HEK293 (cell line): ENCODE results near the gene NGF.

Experiments used
- KLF10 ChIP-seq: fragments of 450-650 bp; IDR thresholded peaks from 2 replicates; pipeline ENCODE4 v1.5.1; 2018; ENCODE audit warnings: missing biosample characterization, mild to moderate bottlenecking, missing genetic modification characterization
- OVOL3 ChIP-seq: fragments of 450-650 bp; formaldehyde crosslinking; IDR thresholded peaks from 2 replicates; pipeline ENCODE4 v1.5.1; 2016; ENCODE audit warnings: missing biosample characterization, missing genetic modification characterization
- TRIM28 ChIP-seq: IDR thresholded peaks from 2 replicates; pipeline ENCODE4 v1.6.1; 2011; ENCODE audit warnings: low read length, control low read depth, borderline replicate concordance
- ZBTB8A ChIP-seq: fragments of 450-650 bp; formaldehyde crosslinking; IDR thresholded peaks from 2 replicates; pipeline ENCODE4 v1.5.1; 2016; ENCODE audit warnings: missing biosample characterization, missing genetic modification characterization
- ZNF510 ChIP-seq: fragments of 450-650 bp; formaldehyde crosslinking; IDR thresholded peaks from 2 replicates; pipeline ENCODE4 v1.5.1; 2018; ENCODE audit warnings: mild to moderate bottlenecking, missing genetic modification characterization, missing biosample characterization; ENCODE audit not compliant: insufficient replicate concordance
- ZNF621 ChIP-seq: fragments of 450-650 bp; formaldehyde crosslinking; IDR thresholded peaks from 2 replicates; pipeline ENCODE4 v1.5.1; 2017; ENCODE audit warnings: missing biosample characterization, missing genetic modification characterization
- ZXDB ChIP-seq: fragments of 450-650 bp; formaldehyde crosslinking; IDR thresholded peaks from 2 replicates; pipeline ENCODE4 v1.5.1; 2016; ENCODE audit warnings: missing biosample characterization, missing genetic modification characterization
- TF ChIP-seq, protein P1 (sequence below): fragments of 450-650 bp; formaldehyde crosslinking; IDR thresholded peaks from 2 replicates; pipeline ENCODE4 v1.5.1; 2016; ENCODE audit warnings: missing biosample characterization, missing genetic modification characterization
- TF ChIP-seq, protein P2 (sequence below): fragments of 450-650 bp; formaldehyde crosslinking; IDR thresholded peaks from 2 replicates; pipeline ENCODE4 v1.5.1; 2016; ENCODE audit warnings: missing biosample characterization, missing genetic modification characterization
- TF ChIP-seq, protein P3 (sequence below): fragments of 450-650 bp; formaldehyde crosslinking; IDR thresholded peaks from 2 replicates; pipeline ENCODE4 v1.5.1; 2017; ENCODE audit warnings: missing biosample characterization, missing genetic modification characterization
- TF ChIP-seq, protein P4 (sequence below): fragments of 450-650 bp; formaldehyde crosslinking; IDR thresholded peaks from 2 replicates; pipeline ENCODE4 v1.5.1; 2016; ENCODE audit warnings: missing biosample characterization, missing genetic modification characterization
- TF ChIP-seq, protein P5 (sequence below): fragments of 450-650 bp; IDR thresholded peaks from 2 replicates; pipeline ENCODE4 v1.5.1; 2018; ENCODE audit warnings: missing biosample characterization, missing genetic modification characterization
- TF ChIP-seq, protein P6 (sequence below): IDR thresholded peaks from 2 replicates; pipeline ENCODE4 v1.6.1; 2011; ENCODE audit warnings: mild to moderate bottlenecking, low read depth, low read length, borderline replicate concordance

DNA sequence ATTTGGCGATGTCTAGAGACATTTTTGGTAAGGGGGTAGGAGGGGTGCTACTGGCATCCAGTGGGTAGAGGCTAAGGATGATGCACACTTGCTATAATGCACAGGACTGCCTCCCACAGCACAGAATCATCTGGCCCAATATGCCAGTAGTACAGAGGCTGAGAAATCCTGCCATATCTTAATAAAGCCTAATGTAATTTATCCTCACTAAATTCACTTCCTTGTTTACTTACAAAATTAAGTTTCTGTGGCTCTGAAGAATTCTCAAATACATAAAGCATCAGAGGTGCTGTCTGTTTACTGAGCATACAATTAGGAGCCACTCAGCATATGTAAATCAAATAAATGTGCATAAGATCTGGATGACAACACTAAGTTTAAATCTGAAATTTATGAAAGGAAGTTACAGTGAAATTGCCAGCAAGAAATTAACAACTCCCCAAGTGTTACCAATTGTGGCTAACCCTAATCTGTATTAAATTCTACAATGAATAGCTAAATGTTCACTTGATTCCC lies 26.5 kb downstream of the NGF start:
- TF ChIP-seq, protein P1, sequence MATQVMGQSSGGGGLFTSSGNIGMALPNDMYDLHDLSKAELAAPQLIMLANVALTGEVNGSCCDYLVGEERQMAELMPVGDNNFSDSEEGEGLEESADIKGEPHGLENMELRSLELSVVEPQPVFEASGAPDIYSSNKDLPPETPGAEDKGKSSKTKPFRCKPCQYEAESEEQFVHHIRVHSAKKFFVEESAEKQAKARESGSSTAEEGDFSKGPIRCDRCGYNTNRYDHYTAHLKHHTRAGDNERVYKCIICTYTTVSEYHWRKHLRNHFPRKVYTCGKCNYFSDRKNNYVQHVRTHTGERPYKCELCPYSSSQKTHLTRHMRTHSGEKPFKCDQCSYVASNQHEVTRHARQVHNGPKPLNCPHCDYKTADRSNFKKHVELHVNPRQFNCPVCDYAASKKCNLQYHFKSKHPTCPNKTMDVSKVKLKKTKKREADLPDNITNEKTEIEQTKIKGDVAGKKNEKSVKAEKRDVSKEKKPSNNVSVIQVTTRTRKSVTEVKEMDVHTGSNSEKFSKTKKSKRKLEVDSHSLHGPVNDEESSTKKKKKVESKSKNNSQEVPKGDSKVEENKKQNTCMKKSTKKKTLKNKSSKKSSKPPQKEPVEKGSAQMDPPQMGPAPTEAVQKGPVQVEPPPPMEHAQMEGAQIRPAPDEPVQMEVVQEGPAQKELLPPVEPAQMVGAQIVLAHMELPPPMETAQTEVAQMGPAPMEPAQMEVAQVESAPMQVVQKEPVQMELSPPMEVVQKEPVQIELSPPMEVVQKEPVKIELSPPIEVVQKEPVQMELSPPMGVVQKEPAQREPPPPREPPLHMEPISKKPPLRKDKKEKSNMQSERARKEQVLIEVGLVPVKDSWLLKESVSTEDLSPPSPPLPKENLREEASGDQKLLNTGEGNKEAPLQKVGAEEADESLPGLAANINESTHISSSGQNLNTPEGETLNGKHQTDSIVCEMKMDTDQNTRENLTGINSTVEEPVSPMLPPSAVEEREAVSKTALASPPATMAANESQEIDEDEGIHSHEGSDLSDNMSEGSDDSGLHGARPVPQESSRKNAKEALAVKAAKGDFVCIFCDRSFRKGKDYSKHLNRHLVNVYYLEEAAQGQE (tag by site-specific recombination), result no peak
- no peak for TF ChIP-seq TRIM28
- TF ChIP-seq, protein P2, sequence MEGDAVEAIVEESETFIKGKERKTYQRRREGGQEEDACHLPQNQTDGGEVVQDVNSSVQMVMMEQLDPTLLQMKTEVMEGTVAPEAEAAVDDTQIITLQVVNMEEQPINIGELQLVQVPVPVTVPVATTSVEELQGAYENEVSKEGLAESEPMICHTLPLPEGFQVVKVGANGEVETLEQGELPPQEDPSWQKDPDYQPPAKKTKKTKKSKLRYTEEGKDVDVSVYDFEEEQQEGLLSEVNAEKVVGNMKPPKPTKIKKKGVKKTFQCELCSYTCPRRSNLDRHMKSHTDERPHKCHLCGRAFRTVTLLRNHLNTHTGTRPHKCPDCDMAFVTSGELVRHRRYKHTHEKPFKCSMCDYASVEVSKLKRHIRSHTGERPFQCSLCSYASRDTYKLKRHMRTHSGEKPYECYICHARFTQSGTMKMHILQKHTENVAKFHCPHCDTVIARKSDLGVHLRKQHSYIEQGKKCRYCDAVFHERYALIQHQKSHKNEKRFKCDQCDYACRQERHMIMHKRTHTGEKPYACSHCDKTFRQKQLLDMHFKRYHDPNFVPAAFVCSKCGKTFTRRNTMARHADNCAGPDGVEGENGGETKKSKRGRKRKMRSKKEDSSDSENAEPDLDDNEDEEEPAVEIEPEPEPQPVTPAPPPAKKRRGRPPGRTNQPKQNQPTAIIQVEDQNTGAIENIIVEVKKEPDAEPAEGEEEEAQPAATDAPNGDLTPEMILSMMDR, result no peak
- TF ChIP-seq, protein P3, sequence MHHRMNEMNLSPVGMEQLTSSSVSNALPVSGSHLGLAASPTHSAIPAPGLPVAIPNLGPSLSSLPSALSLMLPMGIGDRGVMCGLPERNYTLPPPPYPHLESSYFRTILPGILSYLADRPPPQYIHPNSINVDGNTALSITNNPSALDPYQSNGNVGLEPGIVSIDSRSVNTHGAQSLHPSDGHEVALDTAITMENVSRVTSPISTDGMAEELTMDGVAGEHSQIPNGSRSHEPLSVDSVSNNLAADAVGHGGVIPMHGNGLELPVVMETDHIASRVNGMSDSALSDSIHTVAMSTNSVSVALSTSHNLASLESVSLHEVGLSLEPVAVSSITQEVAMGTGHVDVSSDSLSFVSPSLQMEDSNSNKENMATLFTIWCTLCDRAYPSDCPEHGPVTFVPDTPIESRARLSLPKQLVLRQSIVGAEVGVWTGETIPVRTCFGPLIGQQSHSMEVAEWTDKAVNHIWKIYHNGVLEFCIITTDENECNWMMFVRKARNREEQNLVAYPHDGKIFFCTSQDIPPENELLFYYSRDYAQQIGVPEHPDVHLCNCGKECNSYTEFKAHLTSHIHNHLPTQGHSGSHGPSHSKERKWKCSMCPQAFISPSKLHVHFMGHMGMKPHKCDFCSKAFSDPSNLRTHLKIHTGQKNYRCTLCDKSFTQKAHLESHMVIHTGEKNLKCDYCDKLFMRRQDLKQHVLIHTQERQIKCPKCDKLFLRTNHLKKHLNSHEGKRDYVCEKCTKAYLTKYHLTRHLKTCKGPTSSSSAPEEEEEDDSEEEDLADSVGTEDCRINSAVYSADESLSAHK (tag by site-specific recombination), result no peak
- TF ChIP-seq, protein P4, sequence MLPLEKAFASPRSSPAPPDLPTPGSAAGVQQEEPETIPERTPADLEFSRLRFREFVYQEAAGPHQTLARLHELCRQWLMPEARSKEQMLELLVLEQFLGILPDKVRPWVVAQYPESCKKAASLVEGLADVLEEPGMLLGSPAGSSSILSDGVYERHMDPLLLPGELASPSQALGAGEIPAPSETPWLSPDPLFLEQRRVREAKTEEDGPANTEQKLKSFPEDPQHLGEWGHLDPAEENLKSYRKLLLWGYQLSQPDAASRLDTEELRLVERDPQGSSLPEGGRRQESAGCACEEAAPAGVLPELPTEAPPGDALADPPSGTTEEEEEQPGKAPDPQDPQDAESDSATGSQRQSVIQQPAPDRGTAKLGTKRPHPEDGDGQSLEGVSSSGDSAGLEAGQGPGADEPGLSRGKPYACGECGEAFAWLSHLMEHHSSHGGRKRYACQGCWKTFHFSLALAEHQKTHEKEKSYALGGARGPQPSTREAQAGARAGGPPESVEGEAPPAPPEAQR (tag by site-specific recombination), result no peak
- TF ChIP-seq ZNF621 (tag by site-specific recombination), result no peak
- no peak for TF ChIP-seq ZBTB8A
- TF ChIP-seq ZNF510, result no peak
- TF ChIP-seq, protein P5, sequence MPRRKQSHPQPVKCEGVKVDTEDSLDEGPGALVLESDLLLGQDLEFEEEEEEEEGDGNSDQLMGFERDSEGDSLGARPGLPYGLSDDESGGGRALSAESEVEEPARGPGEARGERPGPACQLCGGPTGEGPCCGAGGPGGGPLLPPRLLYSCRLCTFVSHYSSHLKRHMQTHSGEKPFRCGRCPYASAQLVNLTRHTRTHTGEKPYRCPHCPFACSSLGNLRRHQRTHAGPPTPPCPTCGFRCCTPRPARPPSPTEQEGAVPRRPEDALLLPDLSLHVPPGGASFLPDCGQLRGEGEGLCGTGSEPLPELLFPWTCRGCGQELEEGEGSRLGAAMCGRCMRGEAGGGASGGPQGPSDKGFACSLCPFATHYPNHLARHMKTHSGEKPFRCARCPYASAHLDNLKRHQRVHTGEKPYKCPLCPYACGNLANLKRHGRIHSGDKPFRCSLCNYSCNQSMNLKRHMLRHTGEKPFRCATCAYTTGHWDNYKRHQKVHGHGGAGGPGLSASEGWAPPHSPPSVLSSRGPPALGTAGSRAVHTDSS (tag by site-specific recombination), result no peak
- TF ChIP-seq ZXDB (tag by site-specific recombination), result no peak
- no peak for TF ChIP-seq KLF10 (tag by site-specific recombination)
- TF ChIP-seq OVOL3 (tag by site-specific recombination), result no peak
- TF ChIP-seq, protein P6, sequence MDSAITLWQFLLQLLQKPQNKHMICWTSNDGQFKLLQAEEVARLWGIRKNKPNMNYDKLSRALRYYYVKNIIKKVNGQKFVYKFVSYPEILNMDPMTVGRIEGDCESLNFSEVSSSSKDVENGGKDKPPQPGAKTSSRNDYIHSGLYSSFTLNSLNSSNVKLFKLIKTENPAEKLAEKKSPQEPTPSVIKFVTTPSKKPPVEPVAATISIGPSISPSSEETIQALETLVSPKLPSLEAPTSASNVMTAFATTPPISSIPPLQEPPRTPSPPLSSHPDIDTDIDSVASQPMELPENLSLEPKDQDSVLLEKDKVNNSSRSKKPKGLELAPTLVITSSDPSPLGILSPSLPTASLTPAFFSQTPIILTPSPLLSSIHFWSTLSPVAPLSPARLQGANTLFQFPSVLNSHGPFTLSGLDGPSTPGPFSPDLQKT, result no peak
